Heart right ventricle (tissue), 16 donors: ENCODE data around the gene TET1. TPM values are rescaled to one million over a fixed set of nuclear protein-coding genes. Genes with fewer than 3 reads are reported as not detected.
A peak's percentile ranks its signal among the peaks of the same experiment; 100 is the strongest.

Source experiments
- ATAC-seq, 8 donors: fragments of 200-7000 bp; cut with Tn5 transposase; one replicate each; pipeline ENCODE4 v1.9.1; 2020; ENCODE audit warnings: mild to moderate bottlenecking in 8 of 8, moderate library complexity in 8 of 8, moderate number of reproducible peaks in 1 of 8
- DNase-seq, 2 donors: peaks; one replicate each; pipeline ENCODE4 v3.0.0-alpha.2; 2020
- H3K27ac ChIP-seq, 10 donors: fragments of 200-600 bp; sonication (generic) in 2 of 10; one replicate each; pipeline versions ENCODE4 v1.5.0 to v1.8.0; 2020 to 2022; ENCODE audit warnings: mild to moderate bottlenecking in 3 of 10
- H3K27me3 ChIP-seq, 7 donors: fragments of 200-600 bp; one replicate each; pipeline ENCODE4 v1.8.0; 2021 to 2022; ENCODE audit warnings: mild to moderate bottlenecking in 2 of 7
- H3K36me3 ChIP-seq, 9 donors: fragments of 200-600 bp; sonication (generic) in 1 of 9; one replicate each; pipeline versions ENCODE4 v1.5.0 to v1.8.0; 2020 to 2022; ENCODE audit warnings: mild to moderate bottlenecking in 2 of 9
- H3K4me1 ChIP-seq, 9 donors: fragments of 200-600 bp; sonication (generic) in 1 of 9; one replicate each; pipeline versions ENCODE4 v1.5.0 to v1.8.0; 2020 to 2022; ENCODE audit warnings: mild to moderate bottlenecking in 4 of 9
- H3K4me3 ChIP-seq, 10 donors: fragments of 200-600 bp; sonication (generic) in 2 of 10; one replicate each; pipeline versions ENCODE4 v1.5.0 to v1.8.0; 2020 to 2022; ENCODE audit warnings: mild to moderate bottlenecking in 7 of 10, moderate library complexity in 2 of 10
- H3K9me3 ChIP-seq, 11 donors: fragments of 200-600 bp in 10 of 11; sonication (generic) in 2 of 11; one replicate each; pipeline versions ENCODE4 v1.5.0 to v1.8.0; 2013 to 2022; ENCODE audit warnings: mild to moderate bottlenecking in 2 of 11, control low read depth in 1 of 11, moderate library complexity in 1 of 11
- WGBS, 2 donors: extraction: QIAGEN DNeasy Blood & Tissue Kit; methylation state at CpG; one replicate each; pipeline ENCODE4 v1.1.7; 2013; ENCODE audit warnings: inconsistent platforms in 1 of 2; 5-methylcytosine and 5-hydroxymethylcytosine counted together
- intact Hi-C, 10 donors: fragments of 100-400 bp; cut with DNase I; formaldehyde crosslinking; loops; one replicate each; pipeline versions ENCODE4 v1.11.1 to v1.14.2; 2022
- polyA plus RNA-seq, 2 donors: library from polyadenylated mRNA; stranded (reverse); fragments of 200-250 nt; gene quantifications; one replicate each; pipeline ENCODE4 v1.2.3, GENCODE V29; 2013
- total RNA-seq, 10 donors: library from RNA; stranded (reverse); fragmentation: NEBNext Ultra II Directional in 3 of 10; extraction: Animal tissue kit (Norgen Biotek cat#: 25700) in 3 of 10; gene quantifications; one replicate each; pipeline versions ENCODE4 v1.2.1 to v1.2.4, GENCODE V29; 2021 to 2023
- TF ChIP-seq, protein P1 (sequence below), 9 donors: fragments of 200-600 bp; sonication (generic) in 2 of 9; IDR thresholded peaks; one replicate each; pipeline versions ENCODE4 v1.5.0 to v1.8.0; 2021 to 2022; ENCODE audit warnings: antibody characterized with exemption in 9 of 9, mild to moderate bottlenecking in 5 of 9, moderate library complexity in 1 of 9
- donor health status: Arrhythmogenic right ventricular cardiomyopathy.
- donor health status: ischemic (EF 13 %, LVEDD 7.1; RV severe dilation, severe dysfunction).
- donor health status: healthy with polysubstance abuse.
- donor health status: DM: no; HTN: yes; CAD: no.
- donor health status: DM: no; HTN: no; CAD: no.
- donor health status: ischemic (EF 25% LVEDD 6.9; RV normal size, moderate dysfunction).
- donor health status: ischemic (EF 25% LVEDD 5.7; RV mildly dilated, moderate dysfunction).
- donor health status: healthy.
- donor health status: DM: yes; HTN: yes; CAD: no.
- donor health status: Ischemic cardiomyopathy.
- donor health status: ischemic (EF 35%, LVEDD 5.7; RV mildly dilated, moderate dysfunction).
- donor health status: nonischemic (EF 11% LVEDD 7.7; RV severe dilation, severe dysfunction).
- donor health status: DM: yes; HTN: yes; CAD: no.
- donor health status: PGD.
- donor health status: ischemic (EF 29% LVEDD 5.4; RV normal size, mild dysfunction).
- donor health status: nonischemic (EF 23%, LVEDD 6.1; RV moderate dilation, normal function).

TET1 gene
- total and polyA plus RNA-seq, 12 donors, result 0.17 to 4.2 (median 3.0) TPM

DNA sequence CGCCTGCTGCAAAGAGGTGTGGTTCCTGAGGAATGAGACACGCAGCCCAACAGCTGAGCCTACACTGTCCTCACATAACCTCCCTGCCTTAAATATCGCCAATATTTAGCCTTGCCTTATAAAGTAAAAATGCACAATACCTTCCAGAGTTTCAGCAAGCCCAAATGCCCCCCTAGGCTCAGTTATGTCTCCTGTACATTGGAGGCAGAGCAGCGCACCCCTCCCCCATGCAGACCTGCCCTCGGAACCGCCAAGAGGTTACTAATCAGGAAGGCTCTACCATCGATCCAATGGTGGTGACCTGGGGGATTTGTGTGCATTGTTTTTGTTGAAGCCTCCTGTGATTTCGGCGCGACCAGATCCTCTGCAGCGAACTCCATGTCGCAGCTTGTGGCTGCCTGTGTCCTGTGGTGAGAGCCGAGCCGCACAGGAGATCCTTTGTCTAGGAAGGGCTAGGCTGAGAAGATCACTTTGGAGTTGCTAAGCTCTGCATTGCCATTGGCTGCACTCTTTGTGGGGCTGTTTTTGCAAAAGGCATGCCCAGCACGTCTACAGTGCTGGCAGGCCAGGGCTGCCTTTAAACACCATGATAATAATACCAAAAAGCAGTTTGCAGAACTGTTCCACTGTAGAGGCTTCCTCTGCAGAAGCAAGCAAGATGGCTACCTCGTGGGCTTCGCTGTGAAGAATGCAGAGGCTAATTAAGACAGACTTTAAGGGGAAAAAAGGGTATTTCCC lies 40.1 kb downstream of the TET1 start:
- intact Hi-C loops, result loop anchor here in 4 of 10 donors (2.0 to 5.0 kb wide), 2 partner anchors 38 to 39 kb away; partner anchors contain the start of gene TET1 (in 4 of the 4)
- peaks cover 4 to 42% (median 34%) of the 10 kb centered on the region in 9 donors for H3K4me1 ChIP-seq
- ATAC-seq, result peak; percentile 89 to 95 (median 94)
- peaks cover 0 to 7% (median 0%) of the 10 kb centered on the region in 9 donors for H3K36me3 ChIP-seq
- no peaks in the 10 kb centered on the region for H3K9me3 ChIP-seq
- peak; percentile 55 to 59 for DNase-seq
- 2% methylated on average over 17 of the region's 17 CpGs for WGBS, 2 donors
- peak overlapping the region in 9 of 10 donors; percentile 26 to 86 (median 75) for H3K27ac ChIP-seq
- H3K27me3 ChIP-seq, result no peaks in the 10 kb centered on the region
- peak overlapping the region; percentile 11 to 68 (median 56) for H3K4me3 ChIP-seq
- TF ChIP-seq, protein P1, sequence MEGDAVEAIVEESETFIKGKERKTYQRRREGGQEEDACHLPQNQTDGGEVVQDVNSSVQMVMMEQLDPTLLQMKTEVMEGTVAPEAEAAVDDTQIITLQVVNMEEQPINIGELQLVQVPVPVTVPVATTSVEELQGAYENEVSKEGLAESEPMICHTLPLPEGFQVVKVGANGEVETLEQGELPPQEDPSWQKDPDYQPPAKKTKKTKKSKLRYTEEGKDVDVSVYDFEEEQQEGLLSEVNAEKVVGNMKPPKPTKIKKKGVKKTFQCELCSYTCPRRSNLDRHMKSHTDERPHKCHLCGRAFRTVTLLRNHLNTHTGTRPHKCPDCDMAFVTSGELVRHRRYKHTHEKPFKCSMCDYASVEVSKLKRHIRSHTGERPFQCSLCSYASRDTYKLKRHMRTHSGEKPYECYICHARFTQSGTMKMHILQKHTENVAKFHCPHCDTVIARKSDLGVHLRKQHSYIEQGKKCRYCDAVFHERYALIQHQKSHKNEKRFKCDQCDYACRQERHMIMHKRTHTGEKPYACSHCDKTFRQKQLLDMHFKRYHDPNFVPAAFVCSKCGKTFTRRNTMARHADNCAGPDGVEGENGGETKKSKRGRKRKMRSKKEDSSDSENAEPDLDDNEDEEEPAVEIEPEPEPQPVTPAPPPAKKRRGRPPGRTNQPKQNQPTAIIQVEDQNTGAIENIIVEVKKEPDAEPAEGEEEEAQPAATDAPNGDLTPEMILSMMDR (IDR thresholded peaks at IDR 0.05), result no peak

DNA sequence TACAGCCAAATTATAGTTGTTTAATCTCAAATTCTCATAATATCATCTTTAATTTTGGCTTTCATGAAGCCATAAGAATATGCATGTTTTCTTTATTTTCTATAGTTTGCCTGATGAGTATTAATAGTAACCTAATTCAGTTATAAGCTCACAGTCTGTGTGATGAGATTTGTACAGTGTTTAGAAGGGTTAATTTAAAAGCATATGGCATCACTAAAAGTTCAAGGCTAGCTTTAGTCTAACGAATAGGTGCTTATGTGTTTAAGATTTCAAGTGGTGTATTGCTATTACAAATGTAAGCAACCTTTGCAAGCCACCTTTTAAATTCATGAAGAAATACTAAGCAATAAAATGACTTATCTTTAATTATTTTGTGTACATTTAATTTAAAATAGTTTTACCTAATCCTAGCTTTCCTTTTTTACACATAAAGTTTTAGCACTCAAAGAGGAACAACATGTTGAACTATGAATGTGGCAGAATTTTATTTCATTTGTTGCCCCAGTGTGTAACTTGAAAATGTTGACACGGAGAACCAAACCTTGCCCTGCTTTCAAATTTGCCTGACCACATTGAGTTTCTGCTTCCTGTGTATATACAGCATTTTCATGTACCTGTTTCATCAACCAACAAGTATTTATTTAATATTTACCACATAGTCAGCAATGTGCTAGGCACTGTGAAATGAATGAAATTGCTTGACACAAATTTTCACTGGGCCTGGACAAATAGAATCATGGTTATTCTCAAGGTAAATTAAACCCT lies 41.5 kb downstream of the TET1 start:
- H3K4me1 ChIP-seq, result peaks cover 4 to 53% (median 34%) of the 10 kb centered on the region in 9 donors
- DNase-seq (no peak), ATAC-seq (no peak)
- peaks cover 0 to 7% (median 0%) of the 10 kb centered on the region in 9 donors for H3K36me3 ChIP-seq
- intact Hi-C loops, result loop anchor here in 4 of 10 donors (2.0 to 5.0 kb wide), 2 partner anchors 39 to 41 kb away; partner anchors contain the start of gene TET1 (in 4 of the 4)
- H3K27me3 ChIP-seq, result no peaks in the 10 kb centered on the region
- H3K4me3 ChIP-seq, result peak overlapping the region in 7 of 10 donors; percentile 44 to 68 (median 60)
- TF ChIP-seq, protein P1 (IDR thresholded peaks at IDR 0.05), result no peak
- 20 to 39% methylated on average over 2 of the region's 2 CpGs for WGBS, 2 donors
- peak overlapping the region in 1 of 10 donors; percentile 70 for H3K27ac ChIP-seq
- H3K9me3 ChIP-seq, result no peaks in the 10 kb centered on the region

DNA sequence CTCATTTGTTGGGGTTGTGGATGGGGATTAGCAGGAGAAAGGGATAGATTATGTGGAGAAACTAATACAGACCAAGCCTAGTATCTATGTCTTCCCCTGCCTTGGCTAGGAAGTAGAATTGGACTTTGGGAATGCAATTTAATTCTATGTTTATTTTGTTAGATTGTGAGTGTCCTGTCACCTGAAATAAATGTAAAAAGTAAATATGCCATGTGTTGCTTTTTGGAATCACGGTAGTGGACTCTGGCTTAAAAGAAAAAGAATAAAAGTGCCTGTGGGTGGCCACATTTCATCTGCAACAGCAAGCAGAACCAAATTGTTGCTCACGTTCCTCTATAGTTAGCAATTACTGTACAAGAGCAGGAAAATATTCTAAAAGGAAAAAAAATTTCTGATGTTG lies 42.3 kb downstream of the TET1 start:
- H3K9me3 ChIP-seq, result no peaks in the 10 kb centered on the region
- ATAC-seq (no peak), DNase-seq (no peak)
- intact Hi-C loops, result loop anchor here in 3 of 10 donors (5.0 kb wide), 1 partner anchor 40 kb away; the partner anchor contains the start of gene TET1 (in 3 of the 3)
- H3K27ac ChIP-seq, result no peak overlapping the region
- H3K36me3 ChIP-seq, result peaks cover 0 to 7% (median 0%) of the 10 kb centered on the region in 9 donors
- WGBS, 2 donors, result 44 to 53% methylated on average over 2 of the region's 2 CpGs
- H3K27me3 ChIP-seq, result no peaks in the 10 kb centered on the region
- H3K4me1 ChIP-seq, result peaks cover 4 to 55% (median 34%) of the 10 kb centered on the region in 9 donors
- TF ChIP-seq, protein P1 (IDR thresholded peaks at IDR 0.05), result no peak
- no peak overlapping the region for H3K4me3 ChIP-seq

DNA sequence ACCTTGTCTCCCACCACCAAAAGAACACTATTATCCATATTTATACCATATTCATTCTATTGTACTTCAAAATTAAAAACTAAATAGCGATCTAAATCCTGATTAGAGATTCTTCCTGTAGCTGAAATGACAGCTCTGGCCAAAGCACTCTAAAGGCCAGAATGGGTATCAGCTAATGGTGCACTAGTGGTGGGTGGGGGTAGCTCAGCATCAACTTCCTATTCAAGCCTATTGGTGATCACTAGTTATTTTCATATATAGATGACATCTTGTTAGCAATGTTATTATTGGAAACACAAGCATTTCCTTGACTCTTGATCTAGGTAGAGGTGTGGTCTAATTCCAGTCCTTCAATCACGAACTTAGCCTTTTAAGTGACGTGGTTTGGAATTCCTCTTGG lies 43.6 kb downstream of the TET1 start:
- Histone ChIP-seq H3K27me3 (no peaks in the 10 kb centered on the region), H3K9me3 (no peaks in the 10 kb centered on the region), H3K4me3 (no peak overlapping the region), H3K36me3 (peaks cover 0 to 12% (median 0%) of the 10 kb centered on the region in 9 donors), H3K4me1 (peaks cover 4 to 52% (median 34%) of the 10 kb centered on the region in 9 donors), H3K27ac (no peak overlapping the region)
- DNase-seq (no peak), ATAC-seq (no peak)
- intact Hi-C loops, result loop anchor here in 3 of 10 donors (5.0 kb wide), 1 partner anchor 41 kb away; the partner anchor contains the start of gene TET1 (in 3 of the 3)
- TF ChIP-seq, protein P1 (IDR thresholded peaks at IDR 0.05), result no peak
- WGBS, 2 donors, result 96 to 97% methylated on average over 3 of the region's 3 CpGs
